RKO (cell line): ENCODE data around the gene ABLIM2.
"Not testable (repeated sequence)": the region's sequence is repeated elsewhere in the genome, so short reads cannot be mapped to it uniquely, and the experiment has no call there.

ENCODE experiments used
- DNase-seq: peaks from one replicate; pipeline ENCODE4 v3.0.0-alpha.2; 2016; ENCODE audit warnings: low spot score

ABLIM2 gene

DNA sequence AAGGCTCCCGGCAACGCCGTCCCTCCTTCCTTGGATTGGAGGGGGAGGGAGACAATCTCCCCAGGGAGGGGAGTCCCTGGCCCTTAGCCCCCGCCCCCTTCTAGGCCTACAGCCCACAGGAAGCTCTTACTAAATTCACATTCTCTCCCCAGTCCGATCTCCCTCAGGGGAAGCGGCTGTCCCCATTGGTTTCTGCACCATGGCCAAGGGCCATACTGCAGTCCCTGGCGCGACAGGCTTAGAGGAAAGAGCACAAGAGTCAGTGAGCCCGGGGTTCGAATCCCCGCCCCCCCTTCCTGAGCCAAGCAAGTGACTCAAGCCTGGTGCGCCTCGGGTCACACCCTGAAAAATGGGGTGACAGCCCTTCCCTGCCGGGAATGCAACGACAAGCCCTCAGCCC is 1.1 kb downstream of the ABLIM2 start:
- no peak for DNase-seq

DNA sequence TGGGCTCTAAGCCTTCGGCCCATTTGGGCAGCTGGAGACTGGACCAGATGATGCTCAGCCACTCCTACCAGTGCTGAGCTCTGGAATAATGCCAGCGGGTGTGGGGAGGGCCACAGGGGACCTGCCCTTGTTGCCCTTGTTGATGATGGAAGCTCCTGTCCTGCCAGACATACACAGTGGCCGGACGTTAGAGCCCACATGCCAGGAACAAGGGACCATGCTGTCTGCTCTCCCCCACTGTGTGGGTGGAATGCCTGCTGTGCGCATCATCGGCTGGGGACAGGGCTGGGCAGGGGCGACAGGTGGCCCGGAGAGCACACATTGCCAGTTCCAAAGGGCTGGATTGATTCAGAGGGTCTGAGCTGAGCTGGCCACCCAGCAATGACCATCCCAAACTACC is 2.0 kb downstream of the ABLIM2 start:
- DNase-seq, result no peak

DNA sequence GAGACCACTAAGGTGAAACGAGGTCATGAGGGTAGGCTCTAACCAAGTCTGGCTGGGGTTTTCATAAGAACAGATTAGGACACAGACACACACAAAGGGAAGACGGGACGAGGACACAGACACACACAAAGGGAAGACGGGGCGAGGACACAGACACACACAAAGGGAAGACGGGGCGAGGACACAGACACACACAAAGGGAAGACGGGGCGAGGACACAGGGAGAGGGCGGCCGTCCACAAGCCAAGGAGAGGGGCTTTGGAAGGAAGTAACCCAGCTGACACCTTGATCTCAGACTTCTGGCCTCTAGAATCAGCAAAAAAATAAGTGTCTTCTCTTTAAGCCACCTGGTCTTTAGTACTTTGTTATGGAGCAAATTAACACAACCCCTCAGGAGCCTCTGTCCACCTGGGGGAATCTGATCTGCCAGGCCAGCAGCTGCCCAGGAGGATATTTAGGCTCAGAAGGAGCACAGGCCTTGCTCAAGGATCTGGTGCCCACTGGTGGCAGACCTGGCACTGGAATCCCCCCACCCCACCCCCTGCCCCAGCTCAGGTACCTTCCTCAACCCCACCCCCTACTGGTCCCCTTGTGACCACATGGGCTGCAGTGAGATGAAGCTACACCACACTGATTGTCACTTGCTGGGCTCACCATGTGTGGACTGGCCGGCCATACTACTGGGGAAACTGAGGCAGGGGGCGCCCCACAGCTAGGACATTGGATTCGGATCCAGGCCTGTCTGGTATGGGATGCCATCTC is 2.8 kb downstream of the ABLIM2 start:
- DNase-seq, result no peak

DNA sequence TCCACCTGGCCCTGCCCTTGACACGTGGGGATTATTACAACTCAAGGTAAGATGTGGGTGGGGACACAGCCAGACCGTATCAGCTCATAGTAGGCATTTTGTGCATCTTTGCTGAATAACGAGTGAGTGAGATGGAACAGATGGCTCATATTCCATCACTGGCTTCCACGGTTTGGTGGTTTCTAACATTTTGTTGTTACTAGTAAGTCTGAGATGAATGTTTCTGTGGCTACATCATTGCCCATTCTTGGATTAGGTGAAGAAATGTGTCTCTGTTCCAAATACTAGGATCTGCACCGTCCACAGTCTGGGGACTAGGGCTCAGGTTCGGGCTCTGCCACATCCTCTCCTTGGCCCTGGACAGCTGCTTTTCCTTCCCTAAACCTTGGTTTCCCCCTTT is 3.6 kb downstream of the ABLIM2 start:
- no peak for DNase-seq

DNA sequence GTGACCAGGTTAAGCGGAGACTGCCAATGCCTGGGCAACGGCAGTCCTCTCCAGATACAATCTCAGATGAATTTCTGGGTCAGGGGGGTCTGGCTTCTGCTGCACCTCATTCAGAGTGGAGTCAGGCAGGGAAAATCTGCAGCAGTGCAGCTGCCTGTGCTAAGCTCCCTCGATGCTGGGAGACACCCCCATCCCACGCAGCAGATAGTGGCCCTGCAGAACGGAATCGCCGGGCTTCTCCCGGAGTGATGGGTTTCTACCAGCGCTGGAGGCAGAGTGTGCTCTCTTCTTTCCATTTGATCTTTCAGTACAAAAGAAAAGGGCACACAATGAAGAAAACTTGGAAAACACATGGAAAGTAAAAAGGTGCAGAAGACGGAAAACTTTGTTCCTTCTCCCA is 5.2 kb downstream of the ABLIM2 start:
- DNase-seq, result no peak

DNA sequence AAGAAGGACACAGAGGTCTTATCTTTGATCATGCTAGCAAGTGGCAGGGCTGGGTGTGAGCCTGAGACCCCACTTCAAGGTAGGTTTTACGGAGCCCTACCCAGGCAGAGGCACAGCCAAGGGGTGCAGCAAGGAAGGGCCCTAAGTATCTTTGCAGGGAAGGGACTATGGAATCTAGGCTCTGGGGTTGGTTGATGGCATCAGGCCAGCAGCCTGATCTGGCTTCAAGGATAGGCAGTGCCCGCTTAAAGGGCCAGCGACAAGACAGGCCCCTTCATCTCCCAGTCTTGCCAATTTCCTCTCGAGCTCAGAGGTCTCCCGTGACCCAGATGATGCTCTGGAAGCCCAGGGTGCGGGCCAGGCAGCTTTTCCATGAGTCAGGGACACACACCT is 5.8 kb downstream of the ABLIM2 start:
- DNase-seq, result no peak

DNA sequence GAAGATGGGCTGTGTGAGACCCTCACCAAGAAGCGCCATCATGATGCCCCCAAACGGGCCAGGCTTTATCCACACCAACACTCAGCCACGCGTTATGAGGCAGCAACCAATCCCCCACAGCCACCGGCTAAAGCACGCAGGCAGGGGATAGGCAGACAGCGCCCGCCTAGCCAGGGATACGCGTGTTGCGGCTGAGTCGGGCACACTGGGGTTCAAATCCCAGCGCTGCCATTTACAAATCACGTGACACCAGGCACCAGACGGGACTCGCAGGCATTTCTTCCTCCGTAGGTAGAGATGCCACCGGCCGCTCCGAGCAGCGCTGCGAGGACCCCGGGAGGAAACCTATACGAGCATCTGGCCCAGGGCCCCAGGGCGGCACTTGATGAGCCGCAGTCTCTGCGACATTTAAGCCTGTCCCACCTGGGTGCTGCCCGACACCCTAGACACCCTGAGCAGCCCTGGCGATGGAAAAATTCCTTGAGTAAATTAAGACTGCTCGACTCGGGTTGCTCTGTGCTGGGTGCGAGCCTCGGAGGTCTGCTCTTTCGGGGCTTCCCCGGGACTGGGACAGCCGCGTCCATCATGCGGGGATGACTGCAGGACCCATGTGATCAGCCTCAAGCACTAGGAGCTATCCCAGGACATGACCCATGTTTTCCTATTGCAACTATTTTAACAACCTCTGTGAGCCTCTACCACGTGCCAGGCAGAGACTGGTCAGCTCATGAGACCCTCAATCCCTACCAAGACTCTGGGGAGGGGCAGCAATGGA is 6.3 kb downstream of the ABLIM2 start:
- DNase-seq, result no peak

DNA sequence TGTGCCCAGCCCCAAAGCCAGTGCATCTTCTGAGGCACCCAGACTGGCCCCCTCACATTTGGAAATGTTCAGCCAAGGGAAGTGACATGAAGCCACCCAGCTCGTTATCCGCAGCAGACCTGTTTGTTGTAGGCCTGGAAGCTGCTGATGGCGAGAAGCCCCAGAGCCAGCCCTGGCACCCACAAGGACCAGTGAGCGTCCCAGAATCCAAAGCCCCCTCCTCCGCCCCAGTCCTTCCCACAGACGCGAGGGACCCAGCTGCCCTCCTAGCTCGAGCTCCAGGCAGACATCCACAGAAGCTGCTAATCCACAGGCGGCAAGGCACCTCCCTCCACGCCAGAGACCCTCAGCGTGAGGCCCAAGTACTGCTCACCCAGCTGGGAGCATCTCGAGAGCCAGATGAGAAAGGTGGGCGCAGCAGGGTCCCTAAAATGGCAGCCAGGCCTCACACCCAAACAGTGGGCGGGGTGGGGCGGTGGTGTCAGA is 7.4 kb downstream of the ABLIM2 start:
- DNase-seq, result no peak

DNA sequence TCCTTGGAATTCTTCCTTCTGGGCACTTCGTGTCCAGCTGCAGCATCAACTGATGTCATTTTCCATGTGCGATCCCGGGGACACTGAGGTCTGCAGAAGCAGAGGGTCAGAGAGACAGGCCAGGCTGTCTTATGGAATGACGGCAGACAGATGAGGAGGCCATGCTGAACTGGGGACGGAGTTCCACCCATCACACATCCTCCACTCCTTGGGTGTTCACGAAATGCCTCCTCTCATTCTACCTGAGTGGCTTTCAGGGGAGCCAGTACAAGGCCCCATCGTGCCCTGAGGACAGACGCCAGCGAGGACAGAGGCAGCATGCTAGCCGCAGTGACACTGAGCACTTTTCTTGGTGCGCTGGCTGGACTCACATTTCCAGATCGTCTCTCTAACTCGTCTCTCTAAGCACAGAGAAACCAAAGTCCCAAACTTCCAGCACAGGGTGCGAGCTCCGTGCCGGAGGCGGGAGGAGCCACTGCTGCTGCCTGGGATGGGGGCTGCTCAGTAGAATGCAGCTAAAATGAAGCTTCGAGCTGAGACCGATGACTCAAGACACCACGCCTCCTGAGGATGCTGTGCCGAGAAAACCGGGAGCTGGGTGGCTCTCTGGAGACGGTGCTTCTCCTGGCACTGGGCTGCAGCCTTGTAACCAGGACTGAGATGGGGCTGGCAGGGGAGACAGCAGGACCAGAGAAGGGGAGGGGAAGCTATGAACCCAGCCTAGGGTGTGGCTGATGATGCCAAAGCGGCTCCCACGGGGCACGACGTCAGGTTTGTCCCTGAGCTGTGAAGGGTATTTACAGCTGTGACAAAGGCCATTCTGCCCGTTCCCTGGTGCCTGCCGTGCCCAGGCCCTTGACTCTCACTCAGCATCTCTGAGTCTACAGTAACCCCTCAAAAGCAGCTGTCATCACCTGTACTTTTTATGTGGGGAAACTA is 8.2 kb downstream of the ABLIM2 start:
- no peak for DNase-seq

DNA sequence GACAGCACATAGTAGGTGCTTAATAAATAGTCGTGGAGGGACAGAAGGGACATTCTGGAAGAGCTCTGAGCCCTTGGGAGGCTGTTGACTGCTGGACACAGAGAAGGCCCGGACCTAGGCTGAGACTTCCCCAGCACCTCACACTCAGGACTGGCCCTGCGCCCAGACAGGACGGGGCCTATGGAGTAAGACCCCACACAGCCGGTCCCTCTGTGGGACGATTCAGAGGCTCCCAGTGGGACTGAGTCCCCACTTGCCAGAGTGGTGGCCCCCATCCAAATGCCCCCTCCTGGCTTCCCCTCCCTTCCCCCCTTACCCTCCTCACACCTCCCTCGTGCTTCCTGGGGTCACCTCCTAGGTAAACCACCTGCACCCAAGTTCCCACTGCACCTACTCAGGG is 8.9 kb downstream of the ABLIM2 start:
- no peak for DNase-seq

DNA sequence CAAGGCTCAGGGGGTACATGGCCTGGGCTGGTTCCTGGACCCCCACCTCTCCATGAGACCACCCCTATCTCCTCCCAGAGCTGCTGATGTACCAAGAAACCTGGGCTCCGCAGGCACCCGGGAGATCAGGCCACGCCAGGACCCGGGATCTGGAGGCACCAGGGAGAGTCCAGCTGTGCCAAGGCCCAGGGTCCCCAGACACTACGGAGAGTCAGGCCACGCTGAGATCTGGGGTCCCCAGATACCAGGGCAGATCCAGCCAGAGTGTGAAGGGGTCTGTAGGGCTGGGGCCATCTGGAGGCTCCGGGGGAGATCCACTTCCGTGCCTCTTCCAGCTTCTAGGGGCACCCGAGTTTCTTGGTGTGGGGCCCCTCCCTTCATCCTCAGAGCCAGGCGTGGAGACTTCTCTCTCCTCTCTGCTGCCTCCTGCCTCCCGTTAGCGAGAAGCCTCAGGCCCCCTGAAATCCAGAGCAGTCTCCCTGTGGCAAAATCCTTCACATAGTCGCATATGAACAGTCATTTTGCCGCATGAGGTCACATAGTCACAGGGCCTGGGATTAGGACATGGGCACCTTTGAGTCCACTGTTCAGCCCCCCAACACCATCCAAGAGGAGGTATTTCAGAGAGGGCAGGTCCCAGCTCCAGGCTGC is 9.7 kb downstream of the ABLIM2 start:
- no peak for DNase-seq

DNA sequence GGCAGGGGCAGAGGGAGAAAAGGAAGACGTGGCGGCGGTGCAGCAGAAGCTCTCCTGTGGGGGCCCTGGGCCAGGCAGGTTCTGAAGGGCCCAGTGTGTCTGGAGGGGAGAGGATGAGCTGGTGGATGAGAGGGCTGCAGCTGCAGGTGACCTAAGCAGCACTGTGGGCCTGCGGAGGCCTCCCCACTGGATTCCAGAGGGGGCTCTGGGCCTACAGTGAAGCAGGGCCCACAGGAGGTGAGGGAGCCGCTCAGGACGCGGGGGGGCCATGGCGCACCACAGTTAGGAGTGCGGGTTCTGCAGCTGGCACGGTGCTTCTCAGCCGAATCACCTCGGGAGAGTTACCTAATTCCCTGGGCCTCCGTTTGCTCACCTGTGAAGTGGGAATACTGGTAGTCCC is 10.5 kb downstream of the ABLIM2 start:
- DNase-seq, result no peak

DNA sequence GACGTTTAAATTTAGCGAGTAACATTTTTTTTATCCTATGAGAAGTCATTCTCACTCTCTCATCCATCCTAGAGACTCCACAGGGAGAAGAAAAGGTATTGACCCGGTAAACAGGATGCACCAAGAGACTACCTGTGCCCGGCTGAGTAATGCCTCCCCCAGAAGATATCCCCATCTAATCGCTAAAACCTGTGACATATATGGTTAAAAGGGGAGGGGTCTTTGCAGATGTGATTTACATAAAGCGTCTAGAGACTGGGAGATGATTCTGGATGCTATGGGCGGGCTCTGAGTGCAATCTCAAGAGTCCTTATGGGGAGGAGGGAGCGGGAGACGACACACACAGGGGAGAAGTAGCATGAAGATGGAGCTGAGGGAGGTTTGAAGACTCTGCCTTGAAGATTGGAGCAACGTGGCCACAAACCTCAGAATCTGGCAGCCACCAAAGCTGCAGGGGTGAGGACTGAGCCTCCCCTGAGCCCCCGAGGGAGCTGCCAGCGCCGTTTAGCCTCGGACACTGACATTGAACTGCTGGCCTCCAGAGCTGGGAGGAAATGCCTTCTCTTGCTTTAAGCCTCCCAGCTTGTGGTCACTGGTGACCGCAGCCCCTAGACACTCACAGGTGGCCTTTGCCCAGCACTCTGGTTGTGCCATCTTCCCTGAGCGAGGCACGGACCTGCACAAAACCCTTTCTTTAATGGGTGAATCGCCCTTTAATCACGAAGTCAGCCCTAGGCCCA is 11.2 kb downstream of the ABLIM2 start:
- DNase-seq, result no peak

DNA sequence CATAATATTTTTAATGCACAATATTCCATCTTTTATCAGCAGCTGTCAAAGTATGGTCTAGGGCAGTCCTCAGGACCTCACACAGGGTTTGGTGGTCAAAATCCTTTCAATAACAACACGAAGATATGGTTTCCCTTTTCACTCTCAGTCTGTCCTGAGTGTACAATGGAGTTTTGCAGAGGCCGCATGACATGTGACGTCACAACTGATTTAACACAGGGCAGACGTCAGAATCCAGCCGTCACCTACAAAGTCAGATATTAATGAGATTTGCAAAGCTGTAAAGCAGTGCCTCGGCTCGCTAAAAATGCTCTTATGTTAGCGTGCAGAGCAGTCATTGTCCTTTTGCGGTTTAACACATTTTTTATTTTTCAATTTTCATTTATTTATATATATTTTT is 12.5 kb downstream of the ABLIM2 start:
- DNase-seq, result no peak

DNA sequence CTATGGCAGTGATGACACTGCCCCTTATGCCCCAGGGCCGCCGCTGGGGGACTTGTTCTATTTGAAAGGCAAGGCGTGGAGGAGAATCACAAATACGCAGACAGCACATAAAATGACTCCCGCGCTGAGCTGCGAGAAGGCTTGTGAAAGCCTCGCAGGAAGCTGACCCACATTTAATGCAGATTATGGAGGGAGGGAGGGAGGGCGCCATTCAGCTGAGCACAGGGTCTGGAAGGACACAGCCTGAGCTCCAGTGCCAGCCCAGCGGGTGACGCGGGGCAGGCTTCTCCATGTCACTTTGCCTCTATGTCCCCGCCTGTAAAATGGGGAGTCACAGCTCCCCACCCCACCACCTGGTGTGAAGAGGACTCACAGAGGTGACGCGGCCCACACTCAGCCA is 14.3 kb downstream of the ABLIM2 start:
- DNase-seq, result no peak

DNA sequence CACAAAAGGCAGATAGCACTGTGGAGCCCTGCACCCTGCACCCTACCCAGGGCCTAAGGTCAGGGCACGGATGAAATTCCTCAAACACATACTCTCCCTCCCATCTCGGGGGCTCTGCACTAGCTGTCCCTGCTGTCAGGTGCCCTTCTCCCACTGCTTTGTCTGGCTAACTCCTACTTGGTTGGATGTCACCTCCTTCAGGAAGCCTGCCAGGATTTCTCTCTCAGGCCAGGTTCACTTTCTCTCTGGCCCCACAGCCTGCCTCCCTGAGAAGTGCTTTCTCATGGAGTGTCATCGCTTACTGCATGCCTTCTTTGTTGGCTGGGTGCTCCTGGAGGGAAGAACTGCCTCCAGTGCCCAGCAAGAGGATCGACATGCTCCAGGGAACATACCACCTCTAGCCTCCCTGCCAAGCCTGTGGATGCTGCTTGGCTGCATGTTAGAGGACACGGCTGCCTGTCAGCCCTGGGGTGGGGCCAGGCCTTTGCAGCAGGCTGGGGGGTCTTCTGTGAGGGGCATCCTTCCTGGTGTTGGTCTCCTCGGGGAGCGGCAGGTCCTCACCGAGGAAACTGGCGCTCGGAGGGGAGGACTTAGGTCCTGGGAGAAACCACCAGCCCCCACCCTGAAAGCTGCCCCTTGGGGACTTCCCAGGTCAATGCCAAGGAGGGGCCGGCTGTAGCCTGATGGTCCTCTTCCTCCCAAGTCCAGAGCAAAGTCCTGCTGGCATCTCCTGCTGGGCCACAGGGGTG is 15.0 kb downstream of the ABLIM2 start:
- no peak for DNase-seq

DNA sequence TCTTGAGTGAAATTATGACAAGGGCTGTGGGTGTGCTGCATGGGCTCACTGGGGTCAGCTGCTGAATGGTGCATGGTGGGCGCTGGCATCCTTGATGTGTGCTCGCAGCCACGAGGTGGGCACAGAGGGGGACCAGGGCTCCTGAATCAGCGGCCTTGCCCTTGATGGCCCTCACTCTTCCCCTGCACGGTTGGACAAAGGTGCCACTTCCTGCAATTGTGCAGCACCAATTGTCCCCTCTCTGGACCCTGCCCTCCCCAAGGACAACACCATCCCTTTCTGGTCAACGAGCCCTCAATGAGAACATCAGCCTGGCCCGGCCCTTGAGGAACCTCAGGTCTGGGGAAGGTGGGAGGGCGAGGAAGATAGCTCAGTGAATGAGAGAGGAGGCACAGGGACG is 16.1 kb downstream of the ABLIM2 start:
- no peak for DNase-seq

DNA sequence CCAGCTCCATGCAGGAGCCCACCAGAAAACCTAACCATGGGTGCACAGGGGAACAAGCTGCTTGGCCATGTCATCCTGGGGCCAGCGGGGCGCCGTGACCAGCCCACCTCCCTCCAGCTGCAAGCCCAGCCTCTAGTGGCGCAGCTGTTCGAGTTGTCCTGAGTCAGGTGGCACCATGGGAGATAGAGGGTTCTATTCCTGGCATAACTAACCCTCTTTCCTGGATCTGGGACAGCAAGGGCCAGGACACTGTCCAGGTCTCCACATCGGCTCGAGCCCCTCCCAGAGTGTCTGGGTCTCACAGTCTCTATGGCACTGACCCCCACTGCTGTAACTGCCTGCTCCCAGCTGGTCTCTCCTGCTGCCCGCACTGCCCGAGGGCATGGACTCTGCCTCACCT is 16.7 kb downstream of the ABLIM2 start:
- DNase-seq, result no peak

DNA sequence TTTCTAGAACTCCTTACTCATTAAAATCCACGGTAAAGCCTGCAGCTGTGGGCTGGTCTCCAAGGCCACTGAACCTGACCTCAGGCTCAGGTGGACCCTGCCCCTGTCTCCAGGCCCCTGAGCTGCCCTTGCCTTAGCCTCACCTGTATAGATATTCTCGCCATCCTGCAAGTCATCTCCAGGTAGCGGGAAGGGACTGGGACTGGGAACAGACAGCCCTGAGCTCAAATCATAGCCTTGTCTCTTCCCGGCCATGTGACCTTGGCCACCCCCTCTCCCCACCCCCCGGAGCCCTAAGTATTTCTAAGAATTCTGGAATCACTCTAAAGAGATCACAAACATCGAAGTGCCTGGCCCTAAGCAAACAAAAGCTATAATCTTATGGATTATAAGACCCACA is 17.7 kb downstream of the ABLIM2 start:
- no peak for DNase-seq

DNA sequence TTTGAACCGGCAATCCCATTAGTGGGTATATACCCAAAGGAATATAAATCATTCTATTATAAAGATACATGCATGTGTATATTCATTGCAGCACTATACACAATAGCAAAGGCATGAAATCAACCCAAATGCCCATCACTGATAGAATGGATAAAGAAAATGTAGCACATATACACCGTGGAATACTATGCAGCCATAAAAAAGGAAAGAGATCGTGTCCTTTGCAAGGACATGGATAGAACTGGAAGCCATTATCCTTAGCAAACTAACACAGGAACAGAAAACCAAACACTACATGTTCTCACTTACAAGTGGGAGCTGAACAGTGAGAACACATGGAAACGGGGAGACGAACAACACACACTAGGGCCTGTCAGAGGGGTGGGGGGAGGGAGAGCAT is 18.9 kb downstream of the ABLIM2 start:
- DNase-seq, result not testable (repeated sequence)
